Sigmoid colon (tissue), 4 donors: ENCODE measurements around the gene HOXC5.

Source experiments
- POLR2AphosphoS5 ChIP-seq, 4 donors: sonication (generic); formaldehyde crosslinking; IDR thresholded peaks; one replicate each; pipeline ENCODE4 v1.6.1; 2017; ENCODE audit warnings: antibody characterized with exemption in 4 of 4
- TF ChIP-seq, protein P1 (sequence below), 4 experiments: fragments of 450-650 bp in 3 of 4; fragments of 200-600 bp in 1 of 4; IDR thresholded peaks; one replicate each; pipeline ENCODE4 v1.5.1; 2016 to 2019; ENCODE audit warnings: antibody characterized with exemption in 4 of 4, mild to moderate bottlenecking in 3 of 4, moderate library complexity in 2 of 4

DNA sequence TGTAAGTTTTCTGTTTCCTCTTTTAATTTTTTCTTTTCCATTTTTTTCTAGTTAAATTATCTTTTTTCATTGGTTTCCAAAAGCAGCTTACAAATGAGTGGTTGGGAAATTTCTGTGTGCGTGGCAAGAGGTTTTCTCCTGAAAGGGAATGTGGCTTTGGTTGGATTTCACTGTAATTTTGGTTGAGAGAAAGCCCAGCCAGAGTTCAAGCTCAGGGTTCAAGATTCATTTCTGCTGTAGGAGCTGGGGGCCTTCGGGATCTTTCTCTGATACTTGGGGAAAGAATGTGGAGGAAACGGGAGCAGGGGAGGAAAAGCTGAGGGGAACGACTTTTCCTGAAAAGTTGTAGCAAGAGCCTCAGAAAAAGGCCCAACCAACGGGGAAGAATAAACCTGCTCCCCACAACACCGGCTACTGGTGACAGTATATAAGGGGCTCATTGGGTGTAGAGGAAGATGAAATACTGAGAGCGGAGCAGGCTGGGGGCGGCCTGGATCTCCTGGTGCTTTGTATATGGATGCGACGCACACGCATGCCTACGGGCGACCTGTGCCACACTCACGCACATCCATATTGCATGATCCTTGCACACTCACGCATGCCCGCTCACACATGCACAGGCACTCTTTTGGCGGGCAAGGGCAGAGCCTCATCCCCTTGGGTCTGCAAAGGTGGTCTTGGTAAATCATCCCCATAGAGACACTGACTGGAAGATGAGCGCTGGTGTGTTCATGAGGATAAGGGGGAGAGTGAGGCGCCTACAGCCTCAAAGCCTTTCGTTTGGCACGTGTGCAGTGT is 46.0 kb upstream of the HOXC5 start:
- no peak for TF ChIP-seq POLR2AphosphoS5 (IDR thresholded peaks at IDR 0.05)
- TF ChIP-seq, protein P1, sequence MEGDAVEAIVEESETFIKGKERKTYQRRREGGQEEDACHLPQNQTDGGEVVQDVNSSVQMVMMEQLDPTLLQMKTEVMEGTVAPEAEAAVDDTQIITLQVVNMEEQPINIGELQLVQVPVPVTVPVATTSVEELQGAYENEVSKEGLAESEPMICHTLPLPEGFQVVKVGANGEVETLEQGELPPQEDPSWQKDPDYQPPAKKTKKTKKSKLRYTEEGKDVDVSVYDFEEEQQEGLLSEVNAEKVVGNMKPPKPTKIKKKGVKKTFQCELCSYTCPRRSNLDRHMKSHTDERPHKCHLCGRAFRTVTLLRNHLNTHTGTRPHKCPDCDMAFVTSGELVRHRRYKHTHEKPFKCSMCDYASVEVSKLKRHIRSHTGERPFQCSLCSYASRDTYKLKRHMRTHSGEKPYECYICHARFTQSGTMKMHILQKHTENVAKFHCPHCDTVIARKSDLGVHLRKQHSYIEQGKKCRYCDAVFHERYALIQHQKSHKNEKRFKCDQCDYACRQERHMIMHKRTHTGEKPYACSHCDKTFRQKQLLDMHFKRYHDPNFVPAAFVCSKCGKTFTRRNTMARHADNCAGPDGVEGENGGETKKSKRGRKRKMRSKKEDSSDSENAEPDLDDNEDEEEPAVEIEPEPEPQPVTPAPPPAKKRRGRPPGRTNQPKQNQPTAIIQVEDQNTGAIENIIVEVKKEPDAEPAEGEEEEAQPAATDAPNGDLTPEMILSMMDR (IDR thresholded peaks at IDR 0.05) = no peak
